Measurements from ENCODE around the gene CFAP77.
A peak's percentile ranks its signal among the peaks of the same experiment; 100 is the strongest.

Gene CFAP77

DNA sequence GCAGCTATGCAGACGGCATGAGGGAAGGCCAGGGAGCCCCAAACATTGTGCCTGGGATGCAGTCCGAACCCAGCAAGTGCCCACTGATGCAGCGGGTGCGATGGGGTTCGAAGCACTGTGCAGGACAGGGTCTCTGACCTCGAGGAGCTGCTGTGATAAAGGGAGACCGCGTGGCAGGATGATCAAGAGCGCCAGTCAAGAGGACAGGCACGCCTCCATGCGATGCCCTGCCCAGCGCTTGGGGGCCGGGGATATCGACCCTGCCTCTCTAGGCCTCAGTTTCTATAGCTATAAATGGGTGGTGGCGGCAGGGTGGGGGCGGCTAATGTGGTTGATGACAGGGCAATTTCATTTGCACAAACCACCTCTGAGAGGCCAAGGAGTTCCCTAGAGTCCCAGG lies 87.7 kb downstream of the CFAP77 start:
- no peak for ATAC-seq

DNA sequence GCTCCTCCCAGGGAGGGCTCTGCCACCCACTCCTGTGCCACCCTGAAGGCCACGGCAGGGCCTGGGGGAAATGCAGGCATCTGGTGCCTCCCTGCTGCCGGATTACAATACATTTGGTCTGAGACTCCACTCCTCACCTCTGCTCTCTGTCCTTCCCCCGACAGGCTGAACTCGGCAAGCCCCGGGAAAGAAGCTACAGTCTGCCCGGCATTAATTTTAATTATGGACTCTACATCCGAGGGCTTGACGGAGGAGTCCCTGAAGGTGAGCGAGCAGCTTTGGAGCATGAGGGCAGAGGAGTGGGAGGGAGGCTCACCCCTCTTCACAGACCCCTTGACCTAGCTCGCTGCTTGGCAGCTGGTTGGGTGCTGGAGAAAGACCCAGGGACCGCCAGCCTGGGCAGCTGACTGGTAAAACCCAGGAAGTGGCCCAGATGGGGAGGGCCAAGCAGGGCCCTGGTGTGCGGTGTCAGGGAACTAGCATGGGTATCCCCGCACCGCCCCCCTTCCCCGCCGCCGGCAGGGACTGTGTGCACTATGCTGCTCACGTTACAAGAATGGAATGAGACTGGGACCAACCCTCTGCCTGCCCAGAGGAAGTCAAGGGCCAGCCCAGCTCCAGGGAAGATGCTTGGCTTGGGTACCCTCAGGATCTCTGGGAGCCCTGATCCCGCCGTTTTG lies 88.7 kb downstream of the CFAP77 start:
- ATAC-seq: no peak

DNA sequence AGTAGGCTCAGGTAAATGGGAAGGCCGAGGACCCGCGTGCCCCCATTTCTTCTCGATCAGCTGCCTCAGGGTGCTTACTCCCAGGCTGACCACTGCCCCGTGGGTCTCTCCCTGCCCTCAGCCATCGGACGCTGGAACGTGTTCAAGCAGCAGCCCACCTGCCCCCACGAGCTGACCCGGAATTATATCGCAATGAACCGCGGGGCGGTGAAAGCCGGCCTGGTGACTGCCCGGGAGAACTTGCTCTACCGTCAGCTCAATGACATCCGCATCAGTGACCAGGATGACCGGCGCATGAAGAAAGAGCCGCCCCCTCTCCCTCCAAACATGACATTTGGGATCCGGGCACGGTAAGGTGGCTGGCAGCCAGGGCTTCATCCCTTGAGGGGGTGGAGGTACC lies 89.2 kb downstream of the CFAP77 start:
- no peak for ATAC-seq

DNA sequence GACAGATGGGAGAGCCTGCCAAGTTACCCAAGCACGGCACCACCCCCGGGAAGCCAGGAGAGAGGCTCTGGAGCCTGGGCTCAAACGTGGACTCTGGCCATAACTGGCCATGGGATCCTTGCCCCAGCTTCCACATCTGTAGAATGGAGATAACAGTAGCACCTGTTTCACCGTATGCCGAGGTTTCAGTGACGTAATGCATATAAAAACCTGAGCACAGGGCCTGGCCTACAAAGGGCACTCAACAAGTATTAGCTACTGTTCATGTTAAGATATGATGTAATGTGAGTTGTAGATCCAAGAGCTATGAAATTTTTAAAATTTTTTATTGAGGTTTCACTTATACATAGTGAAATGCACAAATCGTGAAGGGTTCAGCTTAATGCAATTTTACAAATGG lies 90.2 kb downstream of the CFAP77 start:
- ATAC-seq: no peak

DNA sequence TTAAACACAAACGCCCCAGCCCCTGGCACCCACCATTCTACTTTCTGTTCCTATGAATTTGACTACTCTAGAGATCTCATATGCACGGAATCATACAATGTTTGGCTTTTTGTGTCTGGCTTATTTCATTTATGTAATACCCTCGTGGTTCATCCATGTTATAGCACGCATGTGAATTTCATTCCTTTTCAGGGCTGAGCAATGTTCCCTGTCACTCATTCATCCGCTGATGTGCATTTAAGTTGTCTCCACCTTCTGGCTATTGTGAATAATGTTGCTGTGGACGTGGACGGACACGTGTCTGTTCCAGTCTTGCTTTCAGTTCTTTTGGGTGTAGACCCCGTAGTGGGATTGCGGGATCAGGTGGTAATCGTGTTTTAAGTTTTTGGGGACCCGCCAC lies 92.5 kb downstream of the CFAP77 start:
- ATAC-seq: no peak

DNA sequence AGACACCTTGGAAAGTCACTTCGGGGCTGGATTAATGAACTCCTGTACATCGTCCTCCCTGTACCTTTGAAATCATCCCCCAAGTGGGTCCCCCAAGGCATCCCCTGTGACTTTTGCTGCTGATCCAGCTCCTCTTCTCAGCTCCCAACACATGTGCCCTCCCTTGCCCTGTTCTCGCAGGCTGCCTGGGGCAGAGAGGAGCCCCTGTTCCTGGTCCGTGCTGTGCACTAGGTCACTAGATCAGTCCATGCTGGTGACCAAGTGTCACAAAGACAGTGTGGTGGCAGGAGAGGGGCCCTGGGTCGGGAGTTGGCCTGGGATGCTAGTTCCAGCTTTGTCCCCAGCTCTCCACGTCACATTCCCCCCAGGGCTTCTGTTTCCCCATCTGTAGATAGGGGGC lies 93.1 kb downstream of the CFAP77 start:
- ATAC-seq: no peak

DNA sequence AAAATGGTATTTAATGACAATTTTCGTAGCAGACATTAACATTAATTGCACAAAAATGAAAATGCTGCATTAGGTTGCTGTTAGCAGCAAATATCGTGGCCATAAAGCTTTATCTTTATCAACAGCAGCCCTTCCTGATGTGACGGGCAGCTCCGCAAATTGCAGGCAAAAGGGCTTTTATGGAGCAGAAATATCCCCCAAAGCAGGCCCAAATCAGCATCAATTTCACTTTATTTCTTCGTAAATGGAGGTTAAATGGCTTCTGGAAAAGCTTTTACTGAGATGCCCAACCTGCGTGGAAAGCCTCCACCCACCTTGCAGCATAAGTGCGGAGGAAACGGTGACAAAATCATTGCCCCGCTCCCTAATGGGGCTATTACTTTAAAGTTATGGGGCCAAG lies 94.5 kb downstream of the CFAP77 start:
- ATAC-seq: no peak

DNA sequence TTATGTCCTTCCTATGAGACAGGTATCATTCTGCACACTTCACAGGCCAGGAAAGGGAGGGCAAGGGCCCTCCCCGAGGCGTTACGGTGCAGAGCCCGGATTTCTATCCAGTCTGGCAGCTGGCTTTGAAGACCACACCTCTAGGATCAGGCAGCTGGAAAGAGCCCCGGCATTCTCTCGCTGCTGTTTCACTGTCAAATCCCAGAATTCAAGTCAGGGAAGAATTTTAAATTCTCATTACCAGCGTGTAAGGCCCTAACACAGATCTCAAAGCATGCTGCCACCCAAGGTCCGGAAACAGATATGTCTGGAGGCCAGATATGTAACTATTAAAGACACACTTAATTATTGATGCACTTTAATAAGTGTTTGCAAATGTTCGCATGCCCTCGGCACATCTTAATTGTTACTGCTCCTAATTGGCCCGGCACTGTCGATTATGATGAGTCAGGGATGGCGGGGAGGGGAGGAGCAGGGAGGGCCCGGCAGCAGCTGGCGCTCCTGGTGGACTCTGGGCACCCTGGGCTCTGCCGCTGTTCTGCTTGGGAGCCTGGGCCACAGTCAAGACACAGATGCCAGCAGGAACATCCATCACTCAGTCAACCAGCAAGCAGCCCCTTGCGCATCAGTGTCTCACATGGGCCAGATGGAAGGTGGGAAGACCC lies 96.1 kb downstream of the CFAP77 start:
- ATAC-seq: no peak

DNA sequence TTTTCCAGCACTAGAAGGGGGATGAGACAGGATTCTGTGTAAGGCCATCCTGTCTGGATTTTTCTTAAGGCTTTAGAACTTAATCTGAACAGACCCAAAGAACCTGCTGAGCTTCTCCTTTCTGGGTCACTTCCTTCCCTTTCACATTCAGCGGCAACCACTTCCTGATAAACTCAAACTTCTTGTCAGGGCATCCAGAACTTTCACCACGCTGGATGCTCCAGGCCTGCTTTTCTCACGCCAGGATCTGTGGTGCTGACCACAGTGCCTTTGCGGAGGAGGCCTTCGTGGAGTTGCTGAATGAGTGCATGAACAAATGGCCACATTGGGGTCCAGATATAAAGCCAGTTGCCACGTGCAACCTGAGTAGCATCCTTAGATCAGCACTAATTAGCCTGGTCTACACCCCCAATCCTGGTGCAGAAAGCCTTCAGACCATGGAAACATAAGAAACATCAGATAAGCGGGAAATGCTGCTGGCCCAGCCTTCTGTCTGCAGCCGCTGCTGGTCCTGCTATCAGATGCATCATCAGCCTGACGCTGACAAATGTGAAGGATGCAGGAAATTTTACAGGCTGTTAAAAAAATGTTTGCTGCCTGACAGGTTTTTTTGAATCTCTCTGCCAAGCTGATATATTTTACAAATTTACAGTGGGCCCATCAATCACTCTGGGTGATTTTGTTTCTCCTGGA lies 97.1 kb downstream of the CFAP77 start:
- no peak for ATAC-seq

DNA sequence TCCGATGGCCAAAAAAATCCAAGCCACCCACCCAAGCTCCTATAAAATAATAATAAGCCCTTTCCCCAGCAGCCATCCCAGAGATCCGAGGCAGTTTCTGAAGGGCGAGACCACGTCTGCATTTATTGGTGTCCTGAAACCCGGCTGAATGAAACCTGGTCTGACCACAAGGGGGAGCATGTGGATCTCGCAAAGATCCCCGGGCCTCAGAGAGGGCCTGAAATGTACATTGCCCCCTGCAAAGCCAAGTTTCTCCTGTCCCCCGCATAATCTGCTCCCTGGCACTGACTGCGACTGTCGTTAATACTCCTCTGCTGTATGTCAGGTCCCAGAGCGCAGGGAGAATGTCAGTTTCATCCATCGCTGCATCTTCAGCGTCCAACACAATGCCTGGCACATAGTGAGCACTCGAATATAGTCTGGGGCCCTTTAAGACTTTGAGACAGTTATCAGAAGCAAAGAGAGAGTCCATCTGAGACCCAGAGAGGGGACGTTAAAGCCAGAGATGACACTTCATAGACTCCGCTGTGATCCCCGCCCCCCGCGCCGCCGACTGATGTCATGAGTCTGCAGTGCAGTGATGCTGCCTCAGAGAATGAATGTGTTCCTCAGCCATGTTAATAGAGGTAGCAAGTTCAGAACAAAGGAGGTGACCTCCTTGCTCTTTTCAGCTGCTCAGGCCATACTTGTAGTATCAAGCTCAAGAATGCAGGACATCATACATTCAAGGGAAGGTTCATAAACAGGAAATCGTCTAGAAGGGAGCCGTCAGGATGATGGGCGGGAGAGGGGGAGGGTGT lies 97.9 kb downstream of the CFAP77 start:
- peak in 1 of 2 donors; percentile 65 for ATAC-seq

DNA sequence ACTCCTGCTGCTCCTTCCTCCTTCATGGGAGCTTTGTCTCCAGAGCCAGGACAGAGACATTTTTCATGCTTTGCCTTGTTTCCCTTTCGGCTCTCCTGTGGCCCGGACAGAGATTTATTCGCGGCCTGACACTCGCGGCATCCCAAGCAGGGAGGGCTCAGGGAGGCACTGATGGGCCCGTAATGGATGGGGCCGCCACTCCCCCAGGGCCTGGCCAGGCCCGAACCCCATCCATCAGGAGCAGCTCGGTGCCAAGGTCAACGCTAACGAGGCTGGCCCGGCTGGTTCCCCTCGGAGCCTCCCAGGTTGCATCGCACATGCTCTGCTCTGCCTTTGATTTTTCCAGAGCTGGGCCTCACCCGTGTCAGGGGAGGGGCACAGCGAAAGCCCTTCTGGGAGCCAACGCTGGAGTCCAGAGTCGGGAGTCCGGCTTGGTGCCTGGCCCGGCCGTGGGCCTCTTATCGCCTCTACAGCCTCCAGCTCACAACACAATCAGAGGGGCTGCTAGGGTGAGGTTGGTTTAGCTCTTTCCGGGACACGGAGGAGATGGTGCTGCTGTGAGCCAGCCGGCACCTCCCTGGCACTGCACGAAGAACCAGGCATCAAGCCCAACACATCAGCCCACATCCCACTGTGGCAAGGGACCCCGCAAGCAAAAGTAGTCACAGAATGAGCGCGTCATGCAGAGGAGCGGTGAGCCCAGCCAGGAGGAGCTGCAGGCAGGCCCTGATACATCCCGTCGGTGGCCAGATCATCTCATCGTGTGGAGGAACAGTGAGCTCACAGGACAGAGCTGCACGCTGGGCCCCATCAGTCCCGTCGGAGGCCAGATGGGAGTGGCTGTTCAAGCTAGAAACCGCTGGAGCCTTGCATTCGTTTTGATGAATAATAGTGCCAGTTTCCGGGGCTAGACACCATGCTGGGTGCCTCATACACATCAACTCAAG lies 100.2 kb downstream of the CFAP77 start:
- no peak for ATAC-seq

DNA sequence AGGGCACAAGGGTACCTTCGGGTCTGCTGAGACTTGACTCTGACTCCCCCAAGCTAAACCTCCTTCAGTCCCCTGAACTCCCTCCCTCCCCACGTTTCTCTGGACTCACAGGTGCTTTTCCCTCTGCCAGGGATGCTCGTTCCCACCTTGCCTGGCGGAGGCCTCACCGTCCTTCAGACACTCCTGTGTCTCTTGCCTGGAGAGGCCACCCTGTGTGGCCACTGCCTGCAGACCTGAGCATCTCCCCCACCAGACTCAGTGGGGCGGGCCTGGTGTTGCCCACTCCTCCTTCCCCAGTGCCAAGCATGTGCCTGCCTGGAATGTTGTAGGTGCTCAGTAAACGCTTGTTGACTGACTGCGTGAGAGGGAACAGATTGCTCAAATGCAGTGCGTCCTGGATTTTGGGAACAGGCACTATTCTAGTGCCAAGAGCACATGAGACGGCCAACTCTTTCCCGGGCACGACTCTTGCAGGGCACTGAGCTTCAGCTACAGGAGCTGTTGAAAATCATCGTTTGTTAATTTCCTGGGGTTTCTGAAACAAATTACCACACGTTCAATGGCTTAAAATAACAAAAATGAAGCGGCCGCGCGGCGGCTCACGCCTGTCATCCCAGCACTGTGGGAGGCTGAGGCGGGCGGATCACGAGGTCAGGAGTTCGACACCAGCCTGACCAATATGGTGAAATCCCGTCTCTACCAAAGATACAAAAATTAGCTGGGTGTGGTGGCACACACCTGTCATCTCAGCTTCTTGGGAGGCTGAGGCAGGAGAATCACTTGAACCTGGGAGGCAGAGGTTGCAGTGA lies 101.4 kb downstream of the CFAP77 start:
- ATAC-seq: no peak

DNA sequence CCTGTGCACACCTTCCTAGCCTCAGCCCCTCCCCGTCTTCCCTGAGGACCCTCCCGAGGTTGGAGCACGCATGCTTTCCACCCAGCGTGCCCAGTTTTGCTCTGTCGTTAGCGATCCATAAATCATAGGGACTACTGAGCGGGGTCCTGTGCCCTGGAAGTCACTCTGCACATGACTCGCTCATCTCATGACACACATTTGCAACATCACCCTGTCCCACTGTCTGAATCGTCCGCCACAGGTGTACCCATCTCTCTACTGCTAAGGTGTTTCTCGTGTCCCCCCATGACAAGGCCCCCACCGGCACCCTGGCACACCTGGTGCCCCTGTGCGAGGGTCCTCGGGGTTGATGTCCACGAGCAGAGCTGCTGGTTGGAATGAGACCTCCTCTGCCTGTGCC lies 103.4 kb downstream of the CFAP77 start:
- ATAC-seq: no peak

DNA sequence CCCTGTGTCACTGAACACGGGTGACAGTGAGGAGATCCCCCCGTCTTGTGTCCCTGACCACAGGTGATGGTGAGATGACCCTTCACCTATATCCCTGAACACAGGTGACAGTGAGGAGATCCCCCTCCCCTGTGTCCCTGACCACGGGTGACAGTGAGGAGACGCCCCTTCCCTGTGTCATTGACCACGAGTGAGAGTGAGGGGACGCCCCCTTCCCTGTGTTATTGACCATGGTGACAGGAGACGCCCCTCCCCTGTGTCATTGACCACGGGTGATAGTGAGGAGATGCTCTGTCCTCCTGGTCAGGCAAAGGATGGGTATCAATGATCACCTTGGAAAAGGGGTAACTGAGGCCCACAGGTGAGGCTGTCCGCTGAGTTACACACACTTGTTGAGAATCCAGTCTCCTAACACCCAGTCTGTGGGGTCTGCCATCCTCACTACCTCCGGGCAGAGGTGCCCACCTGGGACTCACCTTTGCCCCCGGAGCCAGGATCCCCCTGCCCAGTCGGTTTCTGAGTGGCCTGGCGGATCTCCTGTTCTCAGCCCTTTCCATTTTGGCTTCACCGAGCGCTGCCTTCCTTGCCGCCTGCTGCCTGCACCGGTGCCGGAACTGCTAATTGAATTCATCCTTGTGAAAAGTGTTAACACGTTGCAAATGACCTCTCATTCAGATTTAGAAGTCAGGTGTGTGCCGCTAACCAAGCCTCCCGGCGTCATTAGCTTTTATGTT lies 104.2 kb downstream of the CFAP77 start:
- no peak for ATAC-seq

DNA sequence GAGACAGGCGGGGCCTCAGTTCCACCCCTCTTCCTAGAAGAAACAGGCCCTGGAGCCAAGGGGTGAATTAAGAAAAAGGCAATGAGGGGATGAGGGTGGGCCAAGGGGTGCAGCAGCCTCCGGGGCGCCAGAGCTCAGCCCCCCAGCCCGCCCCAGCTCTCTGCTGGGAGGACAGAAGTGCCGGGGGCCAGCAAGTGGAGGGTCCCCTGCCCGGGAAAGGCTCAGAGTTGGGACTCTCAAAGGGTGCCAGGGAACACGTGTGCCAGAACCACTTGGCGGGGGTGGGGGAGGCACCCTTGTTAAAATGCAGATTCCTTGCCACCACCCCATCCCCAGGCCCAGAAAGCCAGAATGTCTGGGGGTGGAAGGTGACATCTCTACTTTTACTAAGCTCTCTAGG lies 104.8 kb downstream of the CFAP77 start:
- no peak for ATAC-seq

DNA sequence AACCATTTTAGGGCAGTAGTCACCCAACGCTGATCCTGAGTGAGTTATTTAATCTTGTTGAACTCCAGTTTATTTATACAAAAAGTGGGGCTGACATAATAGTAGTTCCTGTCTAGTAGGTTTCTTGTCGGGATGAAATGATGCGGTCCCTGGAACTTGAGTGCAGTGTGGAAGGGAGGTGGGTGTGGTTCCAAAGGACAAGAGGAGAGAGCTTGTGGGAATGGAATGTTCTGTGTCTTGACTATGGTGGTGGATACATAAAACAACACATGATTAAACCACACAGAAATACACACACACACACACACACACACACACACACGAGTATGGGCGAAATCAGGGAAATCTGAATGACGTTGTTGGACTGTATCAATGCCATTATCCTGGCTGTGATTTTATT lies 106.3 kb downstream of the CFAP77 start:
- ATAC-seq: no peak

DNA sequence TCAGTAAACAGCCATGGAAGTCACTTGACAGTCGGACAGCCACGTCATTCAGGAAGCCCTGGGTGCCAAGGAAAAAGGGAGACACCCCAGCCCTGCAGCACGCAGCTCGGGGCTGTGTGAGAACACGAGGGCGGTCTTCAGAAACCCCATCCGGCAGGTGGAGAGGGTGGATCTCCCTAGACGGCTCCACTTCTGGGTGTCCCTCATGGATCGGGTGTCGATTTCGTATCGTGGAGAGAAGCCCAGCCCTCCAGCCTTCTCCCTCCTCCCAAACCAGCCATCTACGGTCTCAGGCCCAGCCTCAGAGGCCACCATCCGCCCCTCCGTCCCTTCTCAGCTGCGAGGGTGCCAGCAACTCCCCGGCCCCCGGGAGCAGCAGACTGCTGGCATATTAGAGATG lies 106.9 kb downstream of the CFAP77 start:
- no peak for ATAC-seq

DNA sequence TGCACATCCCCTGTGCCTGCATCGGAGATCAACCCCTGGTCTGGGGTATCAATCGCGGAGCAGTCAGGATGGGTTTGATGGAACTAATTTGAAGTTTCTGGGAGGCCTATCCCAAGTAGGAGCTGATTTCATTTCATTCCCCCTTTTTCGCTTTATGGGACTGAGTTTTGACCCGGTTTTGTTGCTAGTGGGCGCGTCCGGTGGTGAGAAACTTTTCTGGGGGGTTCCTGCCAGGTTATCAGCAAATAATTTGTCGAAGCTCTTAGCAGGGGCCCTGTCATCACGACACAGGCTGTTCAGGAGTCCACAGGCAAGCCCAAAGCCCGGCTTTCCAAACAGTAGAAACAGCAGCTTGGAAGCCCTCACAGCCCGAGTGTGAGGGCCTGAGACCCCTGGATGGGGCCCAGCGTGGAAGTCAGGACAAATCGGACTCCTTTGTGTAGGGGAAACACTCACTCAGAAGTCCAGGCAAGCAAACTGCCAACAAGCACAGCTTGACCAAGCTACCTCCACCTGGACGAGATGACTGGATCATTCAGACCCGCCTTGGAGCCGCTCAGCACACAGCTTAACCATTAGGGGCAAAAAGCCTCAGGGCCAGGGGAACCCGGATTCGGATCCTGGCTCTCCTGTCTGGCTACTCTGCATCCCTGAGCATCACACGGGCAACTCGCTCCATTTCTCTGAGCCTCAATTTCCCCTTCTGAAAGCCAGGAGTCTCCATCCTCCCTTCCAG lies 108.0 kb downstream of the CFAP77 start:
- no peak for ATAC-seq

DNA sequence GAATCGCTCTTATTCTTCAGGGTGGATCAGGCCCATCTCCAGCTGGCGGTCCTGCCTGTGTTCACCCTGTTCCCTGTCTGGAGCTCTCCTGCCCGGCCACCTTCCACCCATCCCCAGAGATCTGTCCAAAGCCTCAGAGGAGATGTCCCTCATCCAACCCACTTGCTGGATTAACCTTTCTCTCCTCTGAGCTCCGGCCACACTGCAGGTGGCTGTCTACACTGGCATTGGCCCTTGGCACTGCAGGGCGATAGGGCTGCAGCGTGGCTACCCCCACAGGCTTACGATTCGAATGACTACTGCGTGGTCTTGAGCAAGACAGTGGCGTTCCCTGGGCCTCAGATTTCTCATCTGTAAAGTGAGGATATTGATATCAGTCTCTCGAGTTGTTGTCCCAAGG lies 108.6 kb downstream of the CFAP77 start:
- no peak for ATAC-seq

DNA sequence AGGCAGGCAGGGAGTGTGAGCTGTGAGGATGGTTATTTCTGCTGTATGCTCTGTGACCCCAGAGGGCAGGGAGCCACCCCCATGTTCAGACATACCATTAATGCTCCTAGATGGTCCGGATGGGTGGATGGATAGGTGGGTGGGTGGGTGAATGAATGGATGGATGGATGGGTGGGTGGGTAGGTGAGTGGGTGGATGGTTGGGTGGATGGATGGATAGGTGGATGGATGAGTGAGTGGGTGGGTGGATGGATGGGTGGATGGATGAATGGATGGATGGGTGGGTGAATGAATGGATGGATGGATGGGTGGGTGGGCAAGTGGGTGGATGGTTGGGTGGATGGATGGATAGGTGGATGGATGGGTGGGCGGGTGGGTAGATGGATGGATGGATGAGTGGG lies 109.0 kb downstream of the CFAP77 start:
- ATAC-seq: no peak

Data from activated CD4-positive, CD25-positive, alpha-beta regulatory T cell treated with anti-CD3 and anti-CD28 coated beads, Interleukin-2, amount 50 U/mL, for 24 hours (primary cell).